ENCODE measurements around the gene FLRT1. TPM values are rescaled to one million over a fixed set of nuclear protein-coding genes. Genes with fewer than 3 reads are reported as not detected.

Gene FLRT1
- polyA plus RNA-seq, 1 donor from 2014 or later, result 2.6 TPM

- H3K27me3 ChIP-seq (ENCODE audit: insufficient read depth, low read depth, low read length), result no peaks in the 10 kb centered on the region
- H3K4me3 ChIP-seq (ENCODE audit: low read length), result no peak overlapping the region
- no peak overlapping the region for H3K27ac ChIP-seq (ENCODE audit: low read length)
- H3K79me2 ChIP-seq (replicated peaks; ENCODE audit: insufficient read depth, low read length), result no peaks in the 10 kb centered on the region
- no peak overlapping the region for H3K9ac ChIP-seq (ENCODE audit: low read length)
- no peaks in the 10 kb centered on the region for H3K9me3 ChIP-seq (ENCODE audit: low read length)
- no peak overlapping the region for H3K4me2 ChIP-seq (ENCODE audit: low read length)
- H3F3A ChIP-seq (ENCODE audit: insufficient read depth, low read length, poor library complexity, severe bottlenecking), result no peaks in the 10 kb centered on the region
- H4K20me1 ChIP-seq (ENCODE audit: insufficient read depth), result no peaks in the 10 kb centered on the region
- TF ChIP-seq EP300 (conservative IDR thresholded peaks at IDR 0.05; ENCODE audit: poor library complexity, severe bottlenecking) (no peak), RAD21 (conservative IDR thresholded peaks at IDR 0.05) (no peak), TAF1 (IDR thresholded peaks at IDR 0.05; ENCODE audit: low read depth) (no peak), SMC3 (conservative IDR thresholded peaks at IDR 0.05; ENCODE audit: poor library complexity) (no peak), POLR2AphosphoS5 (IDR thresholded peaks at IDR 0.05) (no peak), EZH2 (IDR thresholded peaks at IDR 0.05; ENCODE audit: borderline replicate concordance, insufficient read depth, low read length, poor library complexity, severe bottlenecking) (no peak), MXI1 (conservative IDR thresholded peaks at IDR 0.05; ENCODE audit: poor library complexity, severe bottlenecking) (no peak)
- TF ChIP-seq, protein P1, sequence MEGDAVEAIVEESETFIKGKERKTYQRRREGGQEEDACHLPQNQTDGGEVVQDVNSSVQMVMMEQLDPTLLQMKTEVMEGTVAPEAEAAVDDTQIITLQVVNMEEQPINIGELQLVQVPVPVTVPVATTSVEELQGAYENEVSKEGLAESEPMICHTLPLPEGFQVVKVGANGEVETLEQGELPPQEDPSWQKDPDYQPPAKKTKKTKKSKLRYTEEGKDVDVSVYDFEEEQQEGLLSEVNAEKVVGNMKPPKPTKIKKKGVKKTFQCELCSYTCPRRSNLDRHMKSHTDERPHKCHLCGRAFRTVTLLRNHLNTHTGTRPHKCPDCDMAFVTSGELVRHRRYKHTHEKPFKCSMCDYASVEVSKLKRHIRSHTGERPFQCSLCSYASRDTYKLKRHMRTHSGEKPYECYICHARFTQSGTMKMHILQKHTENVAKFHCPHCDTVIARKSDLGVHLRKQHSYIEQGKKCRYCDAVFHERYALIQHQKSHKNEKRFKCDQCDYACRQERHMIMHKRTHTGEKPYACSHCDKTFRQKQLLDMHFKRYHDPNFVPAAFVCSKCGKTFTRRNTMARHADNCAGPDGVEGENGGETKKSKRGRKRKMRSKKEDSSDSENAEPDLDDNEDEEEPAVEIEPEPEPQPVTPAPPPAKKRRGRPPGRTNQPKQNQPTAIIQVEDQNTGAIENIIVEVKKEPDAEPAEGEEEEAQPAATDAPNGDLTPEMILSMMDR (IDR thresholded peaks at IDR 0.05; ENCODE audit: poor library complexity, severe bottlenecking), result no peak
- TF ChIP-seq, protein P2, sequence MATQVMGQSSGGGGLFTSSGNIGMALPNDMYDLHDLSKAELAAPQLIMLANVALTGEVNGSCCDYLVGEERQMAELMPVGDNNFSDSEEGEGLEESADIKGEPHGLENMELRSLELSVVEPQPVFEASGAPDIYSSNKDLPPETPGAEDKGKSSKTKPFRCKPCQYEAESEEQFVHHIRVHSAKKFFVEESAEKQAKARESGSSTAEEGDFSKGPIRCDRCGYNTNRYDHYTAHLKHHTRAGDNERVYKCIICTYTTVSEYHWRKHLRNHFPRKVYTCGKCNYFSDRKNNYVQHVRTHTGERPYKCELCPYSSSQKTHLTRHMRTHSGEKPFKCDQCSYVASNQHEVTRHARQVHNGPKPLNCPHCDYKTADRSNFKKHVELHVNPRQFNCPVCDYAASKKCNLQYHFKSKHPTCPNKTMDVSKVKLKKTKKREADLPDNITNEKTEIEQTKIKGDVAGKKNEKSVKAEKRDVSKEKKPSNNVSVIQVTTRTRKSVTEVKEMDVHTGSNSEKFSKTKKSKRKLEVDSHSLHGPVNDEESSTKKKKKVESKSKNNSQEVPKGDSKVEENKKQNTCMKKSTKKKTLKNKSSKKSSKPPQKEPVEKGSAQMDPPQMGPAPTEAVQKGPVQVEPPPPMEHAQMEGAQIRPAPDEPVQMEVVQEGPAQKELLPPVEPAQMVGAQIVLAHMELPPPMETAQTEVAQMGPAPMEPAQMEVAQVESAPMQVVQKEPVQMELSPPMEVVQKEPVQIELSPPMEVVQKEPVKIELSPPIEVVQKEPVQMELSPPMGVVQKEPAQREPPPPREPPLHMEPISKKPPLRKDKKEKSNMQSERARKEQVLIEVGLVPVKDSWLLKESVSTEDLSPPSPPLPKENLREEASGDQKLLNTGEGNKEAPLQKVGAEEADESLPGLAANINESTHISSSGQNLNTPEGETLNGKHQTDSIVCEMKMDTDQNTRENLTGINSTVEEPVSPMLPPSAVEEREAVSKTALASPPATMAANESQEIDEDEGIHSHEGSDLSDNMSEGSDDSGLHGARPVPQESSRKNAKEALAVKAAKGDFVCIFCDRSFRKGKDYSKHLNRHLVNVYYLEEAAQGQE (IDR thresholded peaks at IDR 0.05; ENCODE audit: borderline replicate concordance), result no peak
- no peaks in the 10 kb centered on the region for H3K9me2 ChIP-seq (ENCODE audit: insufficient read depth, low read length)
- no peaks in the 10 kb centered on the region for H3K36me3 ChIP-seq (ENCODE audit: insufficient read depth, low read length)
- H2AFZ ChIP-seq (ENCODE audit: low read depth, low read length), result no peak overlapping the region
Measured at GRCh38 chr11:64025205-64025604, 10.5 kb upstream of the FLRT1 start.

GRCh38 chr11:64026575-64027205 is 9.0 kb upstream of the FLRT1 start:
- no peak overlapping the region for H3K4me2 ChIP-seq (ENCODE audit: low read length)
- H3K9ac ChIP-seq (ENCODE audit: low read length), result no peak overlapping the region
- no peaks in the 10 kb centered on the region for H3K79me2 ChIP-seq (replicated peaks; ENCODE audit: insufficient read depth, low read length)
- no peak overlapping the region for H3K27ac ChIP-seq (ENCODE audit: low read length)
- TF ChIP-seq TAF1 (IDR thresholded peaks at IDR 0.05; ENCODE audit: low read depth) (no peak), POLR2AphosphoS5 (IDR thresholded peaks at IDR 0.05) (no peak), MXI1 (conservative IDR thresholded peaks at IDR 0.05; ENCODE audit: poor library complexity, severe bottlenecking) (no peak), EP300 (conservative IDR thresholded peaks at IDR 0.05; ENCODE audit: poor library complexity, severe bottlenecking) (no peak), SMC3 (conservative IDR thresholded peaks at IDR 0.05; ENCODE audit: poor library complexity) (no peak), RAD21 (conservative IDR thresholded peaks at IDR 0.05) (no peak), EZH2 (IDR thresholded peaks at IDR 0.05; ENCODE audit: borderline replicate concordance, insufficient read depth, low read length, poor library complexity, severe bottlenecking) (no peak)
- TF ChIP-seq, protein P1 (IDR thresholded peaks at IDR 0.05; ENCODE audit: poor library complexity, severe bottlenecking), result no peak
- TF ChIP-seq, protein P2 (IDR thresholded peaks at IDR 0.05; ENCODE audit: borderline replicate concordance), result no peak
- no peak overlapping the region for H2AFZ ChIP-seq (ENCODE audit: low read depth, low read length)
- no peaks in the 10 kb centered on the region for H3K9me3 ChIP-seq (ENCODE audit: low read length)
- no peaks in the 10 kb centered on the region for H4K20me1 ChIP-seq (ENCODE audit: insufficient read depth)
- no peak overlapping the region for H3K4me3 ChIP-seq (ENCODE audit: low read length)
- H3F3A ChIP-seq (ENCODE audit: insufficient read depth, low read length, poor library complexity, severe bottlenecking), result no peaks in the 10 kb centered on the region
- no peaks in the 10 kb centered on the region for H3K27me3 ChIP-seq (ENCODE audit: insufficient read depth, low read depth, low read length)
- no peaks in the 10 kb centered on the region for H3K36me3 ChIP-seq (ENCODE audit: insufficient read depth, low read length)
- H3K9me2 ChIP-seq (ENCODE audit: insufficient read depth, low read length), result no peaks in the 10 kb centered on the region

All from neural cell (in vitro differentiated cells).